Caco-2 (cell line): ENCODE results near the gene PAPSS2. TPM values are rescaled to one million over a fixed set of nuclear protein-coding genes. Genes with fewer than 3 reads are reported as not detected.

ENCODE experiments used
- BruUV-seq: library from RNA; stranded (reverse); fragments of 400-500 nt; replicated peaks from 2 replicates; lab custom pipeline; 2021; lab: Mats Ljungman, UMichigan
- CTCF ChIA-PET: fragments of 300-600 bp; sonication (Branson Sonifier 250); formaldehyde crosslinking; loops from one replicate; lab custom pipeline; 2022; ENCODE audit warnings: antibody characterized with exemption; lab: Charles Lee
- POLR2A ChIA-PET: fragments of 300-600 bp; sonication (Branson Sonifier 250); formaldehyde crosslinking; loops from one replicate; lab custom pipeline; 2022; ENCODE audit warnings: antibody characterized with exemption; lab: Charles Lee
- DNase-seq, 2 experiments: peaks; one replicate each; pipeline versions ENCODE4 v3.0.0 to v3.0.0-alpha.2; 2020 to 2022
- H3K27me3 ChIP-seq: replicated peaks from 2 replicates; pipeline ENCODE4 v1.6.0; 2011; ENCODE audit warnings: low read length; ENCODE audit not compliant: control insufficient read depth, insufficient read depth
- H3K36me3 ChIP-seq: 2 replicates; pipeline ENCODE4 v1.5.1; 2011; ENCODE audit warnings: low read length; ENCODE audit not compliant: control insufficient read depth, insufficient read depth
- H3K4me1 ChIP-seq: fragments of 250-450 bp; sonication (Bioruptor Pico); 2 replicates; pipeline ENCODE4 v1.5.1; 2020; ENCODE audit warnings: mild to moderate bottlenecking
- H3K4me3 ChIP-seq: 2 replicates; pipeline ENCODE4 v1.5.1; 2011; ENCODE audit warnings: low read depth, mild to moderate bottlenecking, control low read depth, low read length
- H3K9me3 ChIP-seq: fragments of 250-450 bp; sonication (Bioruptor Pico); 2 replicates; pipeline ENCODE4 v1.5.1; 2020; ENCODE audit warnings: mild to moderate bottlenecking, moderate library complexity
- H3K27ac Mint-ChIP-seq: one replicate; pipeline ENCODE4 v1.8.0; 2022; ENCODE audit warnings: mixed read lengths; ENCODE audit not compliant: unreplicated experiment
- H3K27me3 Mint-ChIP-seq: one replicate; pipeline ENCODE4 v1.8.0; 2022; ENCODE audit warnings: mixed read lengths; ENCODE audit not compliant: insufficient read depth, unreplicated experiment
- H3K36me3 Mint-ChIP-seq: one replicate; pipeline ENCODE4 v1.8.0; 2022; ENCODE audit warnings: mild to moderate bottlenecking, mixed read lengths; ENCODE audit not compliant: insufficient read depth, unreplicated experiment
- H3K4me1 Mint-ChIP-seq: one replicate; pipeline ENCODE4 v1.8.0; 2022; ENCODE audit warnings: low read depth, mixed read lengths; ENCODE audit not compliant: unreplicated experiment
- H3K4me3 Mint-ChIP-seq: one replicate; pipeline ENCODE4 v1.8.0; 2022; ENCODE audit warnings: mild to moderate bottlenecking, moderate library complexity, mixed read lengths; ENCODE audit not compliant: unreplicated experiment
- H3K9me3 Mint-ChIP-seq: one replicate; pipeline ENCODE4 v1.8.0; 2022; ENCODE audit warnings: mixed read lengths; ENCODE audit not compliant: unreplicated experiment
- CTCF ChIP-seq, 2 experiments: fragments of 200-600 bp in 1 of 2; IDR thresholded peaks; 1 replicate in 1 of 2; 2 replicates in 1 of 2; pipeline versions ENCODE4 v1.5.1 to v1.8.0; 2011 to 2022; ENCODE audit warnings: antibody characterized with exemption in 1 of 2, control low read depth in 1 of 2, inconsistent platforms in 1 of 2, low read depth in 1 of 2, low read length in 1 of 2, mild to moderate bottlenecking in 1 of 2, moderate library complexity in 1 of 2; ENCODE audit not compliant: insufficient read depth in 1 of 2, severe bottlenecking in 1 of 2, unreplicated experiment in 1 of 2
- intact Hi-C: fragments of 100-400 bp; cut with micrococcal nuclease; formaldehyde crosslinking; loops from one replicate; pipeline ENCODE4 v1.10.0; 2022; ENCODE audit not compliant: unreplicated experiment
- total RNA-seq: library from RNA; stranded (reverse); gene quantifications from 2 replicates; pipeline ENCODE4 v1.2.3, GENCODE V29; 2022

Gene PAPSS2
- total RNA-seq, 1 experiment from 2014 or later: 4.3 TPM

GRCh38 chr10:87765666-87766376 lies 106.1 kb downstream of the PAPSS2 start:
- DNase-seq: no peak
- no peaks in the 10 kb centered on the region for H3K36me3 ChIP-seq
- no TSS peak for BruUV-seq
- H3K4me3 ChIP-seq: no peak overlapping the region
- Mint-ChIP-seq H3K27ac (no peak overlapping the region), H3K9me3 (no peaks in the 10 kb centered on the region), H3K27me3 (no peaks in the 10 kb centered on the region), H3K36me3 (peaks cover 42% of the 10 kb centered on the region), H3K4me3 (no peak overlapping the region), H3K4me1 (peaks cover 13% of the 10 kb centered on the region)
- peaks cover 26% of the 10 kb centered on the region for H3K4me1 ChIP-seq
- H3K9me3 ChIP-seq: no peaks in the 10 kb centered on the region
- TF ChIP-seq CTCF (IDR thresholded peaks at IDR 0.05; ENCODE audit: insufficient read depth in 1 of 2, low read depth in 1 of 2, low read length in 1 of 2, severe bottlenecking in 1 of 2, unreplicated experiment in 1 of 2): no peak
- intact Hi-C loops: no loop called here
- POLR2A ChIA-PET: no interaction called here
- CTCF ChIA-PET: no interaction called here
- no peaks in the 10 kb centered on the region for H3K27me3 ChIP-seq

GRCh38 chr10:87767253-87767652 lies 107.6 kb downstream of the PAPSS2 start:
- intact Hi-C loops: no loop called here
- no peak overlapping the region for H3K4me3 ChIP-seq
- no peak for DNase-seq
- POLR2A ChIA-PET: no interaction called here
- H3K36me3 ChIP-seq: no peaks in the 10 kb centered on the region
- H3K27me3 ChIP-seq: no peaks in the 10 kb centered on the region
- Mint-ChIP-seq H3K4me3 (no peak overlapping the region), H3K27ac (no peak overlapping the region), H3K4me1 (peaks cover 13% of the 10 kb centered on the region), H3K9me3 (no peaks in the 10 kb centered on the region), H3K27me3 (no peaks in the 10 kb centered on the region), H3K36me3 (peaks cover 42% of the 10 kb centered on the region)
- peaks cover 33% of the 10 kb centered on the region for H3K4me1 ChIP-seq
- BruUV-seq: no TSS peak
- TF ChIP-seq CTCF (IDR thresholded peaks at IDR 0.05; ENCODE audit: insufficient read depth in 1 of 2, low read depth in 1 of 2, low read length in 1 of 2, severe bottlenecking in 1 of 2, unreplicated experiment in 1 of 2): no peak
- CTCF ChIA-PET: no interaction called here
- no peaks in the 10 kb centered on the region for H3K9me3 ChIP-seq

GRCh38 chr10:87771871-87772500 lies 112.3 kb downstream of the PAPSS2 start:
- H3K9me3 Mint-ChIP-seq: no peaks in the 10 kb centered on the region
- no peak overlapping the region for H3K4me3 ChIP-seq
- no peaks in the 10 kb centered on the region for H3K9me3 ChIP-seq
- H3K4me1 Mint-ChIP-seq: peaks cover 7% of the 10 kb centered on the region
- H3K27me3 ChIP-seq: no peaks in the 10 kb centered on the region
- no TSS peak for BruUV-seq
- peaks cover 19% of the 10 kb centered on the region for H3K4me1 ChIP-seq
- no peaks in the 10 kb centered on the region; the same call in 1 of the 2 replicates for H3K36me3 ChIP-seq
- no peak overlapping the region for H3K4me3 Mint-ChIP-seq
- CTCF ChIA-PET: interaction anchor here (0.7 to 0.9 kb wide), 2 partner anchors 238 to 1446 kb away, joined by 3 read pairs; no protein-coding TSS in a partner anchor
- peaks cover 28% of the 10 kb centered on the region for H3K36me3 Mint-ChIP-seq
- POLR2A ChIA-PET: no interaction called here
- peak; percentile 41 to 48 for TF ChIP-seq CTCF (IDR thresholded peaks at IDR 0.05; ENCODE audit: insufficient read depth in 1 of 2, low read depth in 1 of 2, low read length in 1 of 2, severe bottlenecking in 1 of 2, unreplicated experiment in 1 of 2)
- H3K27ac Mint-ChIP-seq: no peak overlapping the region
- H3K27me3 Mint-ChIP-seq: no peaks in the 10 kb centered on the region
- DNase-seq: peak in 1 of 2 experiments; percentile 23
- intact Hi-C loops: loop anchor here (1.0 kb wide), 2 partner anchors 116 to 239 kb away; no protein-coding TSS in a partner anchor
